ENCODE measurements around the gene NFIC.
"Not testable (repeated sequence)": the region's sequence is repeated elsewhere in the genome, so short reads cannot be mapped to it uniquely, and the experiment has no call there.

The NFIC gene

GRCh38 chr19:3409346-3410064, 43.1 kb downstream of the NFIC start:
- ATAC-seq (replicated peaks) (no peak), DNase-seq (no peak)
- H3K4me1 Mint-ChIP-seq (ENCODE audit: low read depth in 2 of 2) = peaks cover 3 to 4% of the 10 kb centered on the region in 2 donors
- peaks cover 7% of the 10 kb centered on the region for H3K36me3 Mint-ChIP-seq (ENCODE audit: insufficient read depth)
- H3K9me3 Mint-ChIP-seq = no peaks in the 10 kb centered on the region
- peak overlapping the region in 1 of 2 donors; percentile 68 for H3K27ac Mint-ChIP-seq
- no peak overlapping the region for H3K4me3 Mint-ChIP-seq
- no peaks in the 10 kb centered on the region for H3K27me3 Mint-ChIP-seq

- DNase-seq (no peak), ATAC-seq (replicated peaks) (no peak)
- Mint-ChIP-seq H3K36me3 (ENCODE audit: insufficient read depth) (peaks cover 4% of the 10 kb centered on the region), H3K27ac (no peak overlapping the region), H3K4me3 (no peak overlapping the region), H3K9me3 (no peaks in the 10 kb centered on the region), H3K27me3 (no peaks in the 10 kb centered on the region), H3K4me1 (ENCODE audit: low read depth in 2 of 2) (peaks cover 3 to 4% of the 10 kb centered on the region in 2 donors)
Measured at GRCh38 chr19:3411636-3412035, 45.3 kb downstream of the NFIC start.

- Mint-ChIP-seq H3K36me3 (ENCODE audit: insufficient read depth) (peaks cover 4% of the 10 kb centered on the region), H3K9me3 (no peaks in the 10 kb centered on the region), H3K27ac (no peak overlapping the region), H3K4me1 (ENCODE audit: low read depth in 2 of 2) (peaks cover 3 to 4% of the 10 kb centered on the region in 2 donors), H3K4me3 (no peak overlapping the region), H3K27me3 (no peaks in the 10 kb centered on the region)
- ATAC-seq (replicated peaks) (no peak), DNase-seq (no peak)
Measured at GRCh38 chr19:3412066-3412465, 45.7 kb downstream of the NFIC start.

GRCh38 chr19:3413796-3414327, 47.5 kb downstream of the NFIC start:
- no peak overlapping the region for H3K4me3 Mint-ChIP-seq
- H3K27ac Mint-ChIP-seq = no peak overlapping the region
- peaks cover 4% of the 10 kb centered on the region for H3K36me3 Mint-ChIP-seq (ENCODE audit: insufficient read depth)
- no peak for DNase-seq
- H3K9me3 Mint-ChIP-seq = no peaks in the 10 kb centered on the region
- no peaks in the 10 kb centered on the region for H3K27me3 Mint-ChIP-seq
- H3K4me1 Mint-ChIP-seq (ENCODE audit: low read depth in 2 of 2) = peaks cover 3 to 4% of the 10 kb centered on the region in 2 donors
- ATAC-seq (replicated peaks) = no peak

GRCh38 chr19:3415695-3416094, 49.3 kb downstream of the NFIC start:
- Mint-ChIP-seq H3K27ac (no peak overlapping the region), H3K36me3 (ENCODE audit: insufficient read depth) (peaks cover 4% of the 10 kb centered on the region)

GRCh38 chr19:3420244-3420755, 53.9 kb downstream of the NFIC start:
- DNase-seq (no peak), ATAC-seq (replicated peaks) (no peak)
- Mint-ChIP-seq H3K36me3 (ENCODE audit: insufficient read depth) (peaks cover 2% of the 10 kb centered on the region), H3K27me3 (no peaks in the 10 kb centered on the region), H3K9me3 (no peaks in the 10 kb centered on the region), H3K27ac (no peak overlapping the region), H3K4me3 (no peak overlapping the region), H3K4me1 (ENCODE audit: low read depth in 2 of 2) (no peaks in the 10 kb centered on the region)

More at GRCh38 chr19:3415695-3416094, 49.3 kb downstream of the NFIC start:
- Mint-ChIP-seq H3K4me3 (no peak overlapping the region), H3K27me3 (no peaks in the 10 kb centered on the region), H3K9me3 (no peaks in the 10 kb centered on the region), H3K4me1 (ENCODE audit: low read depth in 2 of 2) (peaks cover 0 to 4% of the 10 kb centered on the region in 2 donors)
- ATAC-seq (replicated peaks) (no peak), DNase-seq (no peak)

GRCh38 chr19:3420909-3421619, 54.7 kb downstream of the NFIC start:
- H3K27ac Mint-ChIP-seq = no peak overlapping the region
- peaks cover 3% of the 10 kb centered on the region for H3K36me3 Mint-ChIP-seq (ENCODE audit: insufficient read depth)
- no peaks in the 10 kb centered on the region for H3K4me1 Mint-ChIP-seq (ENCODE audit: low read depth in 2 of 2)
- H3K9me3 Mint-ChIP-seq = no peaks in the 10 kb centered on the region
- no peaks in the 10 kb centered on the region for H3K27me3 Mint-ChIP-seq
- no peak for ATAC-seq (replicated peaks)
- no peak overlapping the region for H3K4me3 Mint-ChIP-seq
- DNase-seq = no peak

GRCh38 chr19:3421656-3422055, 55.3 kb downstream of the NFIC start:
- not testable (repeated sequence) for H3K36me3 Mint-ChIP-seq (ENCODE audit: insufficient read depth); H3K27ac Mint-ChIP-seq

GRCh38 chr19:3423183-3423829, 56.9 kb downstream of the NFIC start:
- Mint-ChIP-seq H3K36me3 (ENCODE audit: insufficient read depth) (peaks cover 8% of the 10 kb centered on the region), H3K27ac (no peak overlapping the region), H3K4me3 (no peak overlapping the region), H3K9me3 (no peaks in the 10 kb centered on the region), H3K4me1 (ENCODE audit: low read depth in 2 of 2) (peaks cover 0 to 1% of the 10 kb centered on the region in 2 donors), H3K27me3 (no peaks in the 10 kb centered on the region)
- DNase-seq (no peak), ATAC-seq (replicated peaks) (no peak)

More at GRCh38 chr19:3421656-3422055, 55.3 kb downstream of the NFIC start:
- DNase-seq; H3K9me3 Mint-ChIP-seq; H3K4me1 Mint-ChIP-seq (ENCODE audit: low read depth in 2 of 2); H3K4me3 Mint-ChIP-seq; ATAC-seq (replicated peaks); H3K27me3 Mint-ChIP-seq: not testable (repeated sequence)

- H3K9me3 Mint-ChIP-seq = no peaks in the 10 kb centered on the region
- H3K27me3 Mint-ChIP-seq = no peaks in the 10 kb centered on the region
Measured at GRCh38 chr19:3426433-3426832, 60.0 kb downstream of the NFIC start.

GRCh38 chr19:3430366-3430680, 63.9 kb downstream of the NFIC start:
- Mint-ChIP-seq H3K4me1 (ENCODE audit: low read depth in 2 of 2) (peaks cover 10 to 15% of the 10 kb centered on the region in 2 donors), H3K36me3 (ENCODE audit: insufficient read depth) (peaks cover 15% of the 10 kb centered on the region)
- not testable (repeated sequence) for ATAC-seq (replicated peaks); H3K9me3 Mint-ChIP-seq; DNase-seq; H3K27me3 Mint-ChIP-seq; H3K27ac Mint-ChIP-seq; H3K4me3 Mint-ChIP-seq

More at GRCh38 chr19:3426433-3426832, 60.0 kb downstream of the NFIC start:
- no peak overlapping the region for H3K4me3 Mint-ChIP-seq
- peaks cover 10% of the 10 kb centered on the region for H3K36me3 Mint-ChIP-seq (ENCODE audit: insufficient read depth)
- ATAC-seq (replicated peaks) (no peak), DNase-seq (no peak)
- H3K27ac Mint-ChIP-seq = peak overlapping the region; percentile 9 to 28
- H3K4me1 Mint-ChIP-seq (ENCODE audit: low read depth in 2 of 2) = peaks cover 0 to 1% of the 10 kb centered on the region in 2 donors

- no peak overlapping the region for H3K27ac Mint-ChIP-seq
Measured at GRCh38 chr19:3431760-3432397, 65.5 kb downstream of the NFIC start.

GRCh38 chr19:3433313-3433712, 66.9 kb downstream of the NFIC start:
- no peak for DNase-seq
- Mint-ChIP-seq H3K9me3 (no peaks in the 10 kb centered on the region), H3K36me3 (ENCODE audit: insufficient read depth) (peaks cover 16% of the 10 kb centered on the region), H3K27me3 (no peaks in the 10 kb centered on the region), H3K27ac (peak overlapping the region in 1 of 2 donors; percentile 99), H3K4me3 (no peak overlapping the region), H3K4me1 (ENCODE audit: low read depth in 2 of 2) (peaks cover 15 to 18% of the 10 kb centered on the region in 2 donors)
- ATAC-seq (replicated peaks) = no peak

More at GRCh38 chr19:3431760-3432397, 65.5 kb downstream of the NFIC start:
- peaks cover 15 to 19% of the 10 kb centered on the region in 2 donors for H3K4me1 Mint-ChIP-seq (ENCODE audit: low read depth in 2 of 2)
- ATAC-seq (replicated peaks) (no peak), DNase-seq (no peak)
- no peak overlapping the region for H3K4me3 Mint-ChIP-seq
- H3K36me3 Mint-ChIP-seq (ENCODE audit: insufficient read depth) = peaks cover 15% of the 10 kb centered on the region
- H3K9me3 Mint-ChIP-seq = no peaks in the 10 kb centered on the region
- no peaks in the 10 kb centered on the region for H3K27me3 Mint-ChIP-seq
